ENCODE results near the gene FAM89B.

Gene FAM89B

DNA sequence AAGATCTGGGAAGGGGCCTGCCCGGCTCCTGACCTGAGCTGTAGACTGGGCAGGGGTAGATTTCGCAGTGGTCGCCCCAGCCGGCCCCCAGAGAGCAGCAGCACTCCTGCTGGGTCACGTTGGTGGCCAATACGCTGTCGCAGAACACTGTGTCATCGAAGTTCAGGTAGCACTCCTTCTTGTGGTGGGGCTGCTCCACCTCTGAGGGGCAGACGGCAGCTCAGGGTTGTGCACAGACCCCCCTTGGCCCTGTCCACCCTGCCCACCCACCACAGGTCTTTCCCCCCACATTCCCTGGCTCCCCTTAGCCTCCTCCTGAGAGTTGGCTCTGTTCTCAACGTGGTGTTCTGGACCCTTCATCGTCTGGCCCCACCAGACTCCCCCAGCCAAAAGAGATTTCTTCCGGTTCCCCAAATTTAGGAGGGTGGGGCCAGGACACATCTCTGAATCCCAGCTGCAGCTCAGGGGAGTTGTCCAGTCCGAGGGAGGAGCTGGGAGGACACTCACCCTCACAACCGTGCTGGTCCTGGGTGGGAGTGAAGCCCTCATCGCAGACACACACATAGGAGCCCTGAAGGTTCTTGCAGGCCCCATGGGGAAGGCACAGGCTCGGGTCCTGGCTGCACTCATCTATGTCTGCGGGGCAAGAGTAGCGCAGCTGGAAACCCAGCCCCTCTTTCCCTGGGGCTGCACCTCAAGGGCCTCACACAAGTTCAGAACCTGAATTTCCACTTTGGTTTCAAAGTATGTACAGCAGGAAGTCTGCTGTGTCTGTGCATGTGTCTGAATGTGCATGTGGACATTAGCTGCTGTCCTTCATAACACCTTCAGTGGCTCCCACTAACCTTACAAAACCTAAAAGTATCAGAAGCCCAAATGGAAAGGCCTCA lies 31.0 kb upstream of the FAM89B start:
- peak overlapping the region; percentile 30 to 75 for H3K4me3 ChIP-seq (ENCODE audit: low read depth in 1 of 2, low read length in 2 of 2)
- peaks cover 7 to 26% of the 10 kb centered on the region in 2 donors for H3K4me1 ChIP-seq (ENCODE audit: control insufficient read depth in 1 of 2, insufficient read depth in 2 of 2, low read length in 2 of 2)
- peaks cover under 1 to 30% of the 10 kb centered on the region in 2 donors for H3K36me3 ChIP-seq (ENCODE audit: control insufficient read depth in 1 of 2, insufficient read depth in 2 of 2, low read length in 2 of 2)
- H3K9me3 ChIP-seq (ENCODE audit: control insufficient read depth in 1 of 2, low read length in 2 of 2), result no peaks in the 10 kb centered on the region
- H3K27ac ChIP-seq (ENCODE audit: low read length), result peak overlapping the region; percentile 60
- H3K27me3 ChIP-seq (ENCODE audit: low read depth, low read length), result no peaks in the 10 kb centered on the region

DNA sequence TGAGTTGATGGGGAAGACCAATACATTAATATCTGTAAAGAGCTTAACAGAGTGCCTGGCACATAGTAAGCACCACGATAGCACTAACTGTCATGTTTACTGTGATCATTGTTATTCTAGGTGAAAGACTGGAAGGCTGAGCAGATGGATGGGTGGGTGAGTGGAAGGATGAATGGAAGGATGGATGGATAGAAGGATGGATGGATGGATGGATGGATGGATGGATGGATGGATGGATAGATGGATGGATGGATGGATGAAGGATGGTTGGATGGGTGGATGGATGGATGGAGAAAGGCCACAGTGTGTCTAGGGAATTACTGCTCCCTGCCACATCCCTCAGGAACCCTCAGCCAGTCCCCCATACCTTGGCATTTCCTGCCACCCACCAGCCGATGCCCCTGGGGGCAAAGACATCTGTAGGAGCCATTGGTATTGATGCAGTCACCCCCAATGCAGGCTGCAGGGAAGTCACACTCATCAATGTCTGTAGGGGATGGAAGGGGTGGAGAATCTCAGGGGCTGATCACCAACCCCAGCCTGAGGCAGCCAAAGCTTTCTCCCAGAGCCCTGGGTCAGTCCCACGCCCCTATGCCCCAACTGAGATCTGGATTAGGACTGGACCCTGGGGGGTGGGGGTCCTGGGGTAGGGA lies 29.5 kb upstream of the FAM89B start:
- no peaks in the 10 kb centered on the region for H3K27me3 ChIP-seq (ENCODE audit: low read depth, low read length)
- no peak overlapping the region for H3K4me3 ChIP-seq (ENCODE audit: low read depth in 1 of 2, low read length in 2 of 2)
- no peak overlapping the region for H3K27ac ChIP-seq (ENCODE audit: low read length)
- peaks cover 7 to 28% of the 10 kb centered on the region in 2 donors for H3K4me1 ChIP-seq (ENCODE audit: control insufficient read depth in 1 of 2, insufficient read depth in 2 of 2, low read length in 2 of 2)
- no peaks in the 10 kb centered on the region for H3K9me3 ChIP-seq (ENCODE audit: control insufficient read depth in 1 of 2, low read length in 2 of 2)
- peaks cover 0 to 17% of the 10 kb centered on the region in 2 donors for H3K36me3 ChIP-seq (ENCODE audit: control insufficient read depth in 1 of 2, insufficient read depth in 2 of 2, low read length in 2 of 2)

DNA sequence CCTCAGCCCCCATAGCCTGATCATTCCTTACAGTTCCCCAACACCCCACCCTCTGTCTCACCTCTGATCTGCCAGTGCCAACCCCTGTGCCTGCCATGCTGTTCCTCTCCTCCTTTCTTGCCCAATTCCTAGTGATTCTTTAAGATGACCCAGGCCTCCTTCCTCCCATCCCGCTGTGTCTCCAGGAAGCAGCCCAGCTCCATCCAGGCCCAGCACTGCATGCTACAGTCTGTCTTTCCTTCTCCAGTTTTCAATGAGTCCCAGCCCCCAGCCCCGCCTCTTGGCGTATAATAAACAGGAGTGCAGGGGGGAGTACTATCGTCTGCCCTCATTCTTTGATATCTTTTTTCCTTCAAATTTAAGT lies 26.5 kb upstream of the FAM89B start:
- peaks cover 5 to 8% of the 10 kb centered on the region in 2 donors for H3K36me3 ChIP-seq (ENCODE audit: control insufficient read depth in 1 of 2, insufficient read depth in 2 of 2, low read length in 2 of 2)
- peak overlapping the region in 1 of 2 donors; percentile 34 for H3K4me3 ChIP-seq (ENCODE audit: low read depth in 1 of 2, low read length in 2 of 2)
- no peaks in the 10 kb centered on the region for H3K27me3 ChIP-seq (ENCODE audit: low read depth, low read length)
- peak overlapping the region; percentile 45 for H3K27ac ChIP-seq (ENCODE audit: low read length)
- peaks cover 7 to 14% of the 10 kb centered on the region in 2 donors for H3K4me1 ChIP-seq (ENCODE audit: control insufficient read depth in 1 of 2, insufficient read depth in 2 of 2, low read length in 2 of 2)
- H3K9me3 ChIP-seq (ENCODE audit: control insufficient read depth in 1 of 2, low read length in 2 of 2), result no peaks in the 10 kb centered on the region

DNA sequence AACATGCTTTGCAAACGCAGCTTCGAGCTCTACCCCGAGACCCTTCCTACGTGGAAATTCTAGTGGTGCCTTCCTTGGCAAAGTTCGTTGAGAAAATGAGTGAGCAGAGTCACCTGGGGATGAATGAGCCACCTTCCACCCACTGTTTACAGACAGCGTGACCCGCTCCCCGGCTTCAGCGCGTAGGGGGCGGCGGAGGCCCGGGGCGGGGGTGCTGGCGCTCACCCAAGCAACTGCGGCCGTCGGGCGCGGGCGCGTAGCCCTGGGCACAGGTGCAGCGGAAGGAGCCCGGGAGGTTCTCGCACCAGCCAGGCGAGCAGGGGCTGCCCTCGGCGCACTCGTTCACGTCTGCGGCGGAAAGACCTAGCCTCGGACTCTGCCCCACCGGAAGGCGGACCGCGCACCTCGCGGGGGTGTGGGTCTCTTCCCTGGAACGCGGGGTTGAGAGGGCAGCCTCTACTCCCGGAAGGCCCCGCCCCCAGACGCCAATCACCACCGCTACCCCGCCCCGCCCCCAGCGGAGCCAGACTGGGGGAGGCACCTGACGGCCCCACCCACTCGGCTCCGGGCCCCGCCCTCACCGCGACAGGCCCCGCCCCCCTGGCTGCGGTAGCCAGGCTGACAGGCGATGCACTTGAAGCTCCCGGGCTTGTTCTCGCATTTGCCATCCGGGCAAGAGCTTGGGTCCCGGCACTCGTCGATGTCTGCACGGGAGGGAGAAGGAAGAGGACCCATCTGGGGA lies 25.9 kb upstream of the FAM89B start:
- H3K27me3 ChIP-seq (ENCODE audit: low read depth, low read length), result no peaks in the 10 kb centered on the region
- no peaks in the 10 kb centered on the region for H3K9me3 ChIP-seq (ENCODE audit: control insufficient read depth in 1 of 2, low read length in 2 of 2)
- H3K27ac ChIP-seq (ENCODE audit: low read length), result peak overlapping the region; percentile 45
- H3K4me3 ChIP-seq (ENCODE audit: low read depth in 1 of 2, low read length in 2 of 2), result peak overlapping the region; percentile 14 to 34
- peaks cover 8% of the 10 kb centered on the region in 2 donors for H3K36me3 ChIP-seq (ENCODE audit: control insufficient read depth in 1 of 2, insufficient read depth in 2 of 2, low read length in 2 of 2)
- peaks cover 3 to 10% of the 10 kb centered on the region in 2 donors for H3K4me1 ChIP-seq (ENCODE audit: control insufficient read depth in 1 of 2, insufficient read depth in 2 of 2, low read length in 2 of 2)

DNA sequence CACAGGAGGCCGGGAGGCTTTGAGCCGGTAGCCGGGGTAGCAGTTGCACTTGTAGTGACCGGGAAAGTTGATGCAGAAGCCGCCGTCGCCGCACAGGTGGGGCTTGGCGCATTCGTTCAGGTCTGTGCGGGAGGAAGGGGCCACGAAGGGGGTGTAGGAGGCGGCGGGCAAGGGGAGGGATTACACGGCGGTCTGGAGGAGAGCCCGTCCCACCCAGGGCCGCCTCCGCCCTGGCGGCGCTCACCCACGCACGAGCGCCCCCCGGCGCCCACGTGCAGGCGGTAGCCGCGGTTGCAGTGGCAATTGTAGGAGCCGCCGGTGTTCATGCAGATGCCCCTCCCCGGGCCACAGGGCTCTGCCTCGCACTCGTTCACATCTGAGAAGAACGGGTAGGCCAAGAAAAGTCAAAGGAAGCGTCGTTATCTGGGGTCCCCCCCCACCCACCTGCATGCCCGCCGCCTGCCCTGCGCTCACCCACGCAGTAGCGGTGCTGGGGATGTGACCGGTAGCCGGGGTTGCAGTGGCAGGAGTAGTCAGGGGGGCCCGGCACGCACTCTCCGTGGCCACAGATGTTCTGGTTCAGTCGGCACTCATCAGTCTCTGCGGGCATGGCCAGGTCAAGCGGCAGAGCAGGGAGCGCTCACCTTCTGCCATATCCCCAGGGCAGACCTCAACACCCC lies 24.8 kb upstream of the FAM89B start:
- no peaks in the 10 kb centered on the region for H3K27me3 ChIP-seq (ENCODE audit: low read depth, low read length)
- H3K4me3 ChIP-seq (ENCODE audit: low read depth in 1 of 2, low read length in 2 of 2), result no peak overlapping the region
- peaks cover 0 to 7% of the 10 kb centered on the region in 2 donors for H3K4me1 ChIP-seq (ENCODE audit: control insufficient read depth in 1 of 2, insufficient read depth in 2 of 2, low read length in 2 of 2)
- H3K9me3 ChIP-seq (ENCODE audit: control insufficient read depth in 1 of 2, low read length in 2 of 2), result no peaks in the 10 kb centered on the region
- no peak overlapping the region for H3K27ac ChIP-seq (ENCODE audit: low read length)
- H3K36me3 ChIP-seq (ENCODE audit: control insufficient read depth in 1 of 2, insufficient read depth in 2 of 2, low read length in 2 of 2), result peaks cover 8 to 16% of the 10 kb centered on the region in 2 donors

DNA sequence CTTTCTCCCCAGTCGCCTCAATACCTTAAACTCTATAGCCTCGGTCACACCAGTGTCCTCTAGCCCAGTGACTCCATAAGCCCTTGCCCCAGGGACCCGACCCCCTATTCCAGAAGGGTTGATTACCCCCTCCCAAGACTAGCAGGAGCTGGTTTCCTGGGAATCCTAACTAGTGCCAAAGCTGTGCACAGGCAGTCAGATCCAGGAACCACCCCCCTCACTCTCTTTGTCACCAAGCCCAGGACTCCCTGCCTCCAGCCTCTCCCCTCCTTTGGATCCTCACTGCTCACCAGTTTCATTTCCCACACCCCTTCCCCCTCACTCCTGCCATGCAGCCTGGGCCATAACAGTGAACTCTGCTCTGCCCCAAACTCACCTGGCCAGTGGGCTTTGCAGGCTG lies 23.9 kb upstream of the FAM89B start:
- Histone ChIP-seq H3K4me1 (ENCODE audit: control insufficient read depth in 1 of 2, insufficient read depth in 2 of 2, low read length in 2 of 2) (peaks cover 0 to 7% of the 10 kb centered on the region in 2 donors), H3K9me3 (ENCODE audit: control insufficient read depth in 1 of 2, low read length in 2 of 2) (no peaks in the 10 kb centered on the region), H3K36me3 (ENCODE audit: control insufficient read depth in 1 of 2, insufficient read depth in 2 of 2, low read length in 2 of 2) (peaks cover 8 to 16% of the 10 kb centered on the region in 2 donors), H3K27me3 (ENCODE audit: low read depth, low read length) (no peaks in the 10 kb centered on the region), H3K27ac (ENCODE audit: low read length) (no peak overlapping the region), H3K4me3 (ENCODE audit: low read depth in 1 of 2, low read length in 2 of 2) (no peak overlapping the region)

DNA sequence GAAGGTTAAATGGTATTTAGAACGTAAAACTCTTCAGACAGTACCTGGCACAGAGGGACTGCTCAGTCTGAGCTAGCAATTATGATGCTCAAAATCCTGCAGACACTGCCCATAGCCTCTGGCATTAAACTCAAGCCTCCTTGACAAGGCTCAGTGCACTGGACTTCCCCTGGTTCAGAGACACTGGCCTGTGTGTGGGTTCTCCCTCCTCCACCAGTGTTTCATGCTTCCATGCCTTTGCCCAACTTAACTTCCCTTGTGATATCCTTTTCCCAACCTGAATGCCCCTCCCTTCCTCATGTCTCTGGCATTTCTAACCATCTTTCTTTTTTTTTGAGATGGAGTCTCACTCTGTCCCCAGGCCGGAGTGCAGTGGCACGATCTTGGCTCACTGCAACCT lies 23.2 kb upstream of the FAM89B start:
- Histone ChIP-seq H3K9me3 (ENCODE audit: control insufficient read depth in 1 of 2, low read length in 2 of 2) (no peaks in the 10 kb centered on the region), H3K4me1 (ENCODE audit: control insufficient read depth in 1 of 2, insufficient read depth in 2 of 2, low read length in 2 of 2) (peaks cover 0 to 7% of the 10 kb centered on the region in 2 donors), H3K27me3 (ENCODE audit: low read depth, low read length) (no peaks in the 10 kb centered on the region), H3K36me3 (ENCODE audit: control insufficient read depth in 1 of 2, insufficient read depth in 2 of 2, low read length in 2 of 2) (peaks cover 8 to 16% of the 10 kb centered on the region in 2 donors), H3K4me3 (ENCODE audit: low read depth in 1 of 2, low read length in 2 of 2) (no peak overlapping the region), H3K27ac (ENCODE audit: low read length) (no peak overlapping the region)

DNA sequence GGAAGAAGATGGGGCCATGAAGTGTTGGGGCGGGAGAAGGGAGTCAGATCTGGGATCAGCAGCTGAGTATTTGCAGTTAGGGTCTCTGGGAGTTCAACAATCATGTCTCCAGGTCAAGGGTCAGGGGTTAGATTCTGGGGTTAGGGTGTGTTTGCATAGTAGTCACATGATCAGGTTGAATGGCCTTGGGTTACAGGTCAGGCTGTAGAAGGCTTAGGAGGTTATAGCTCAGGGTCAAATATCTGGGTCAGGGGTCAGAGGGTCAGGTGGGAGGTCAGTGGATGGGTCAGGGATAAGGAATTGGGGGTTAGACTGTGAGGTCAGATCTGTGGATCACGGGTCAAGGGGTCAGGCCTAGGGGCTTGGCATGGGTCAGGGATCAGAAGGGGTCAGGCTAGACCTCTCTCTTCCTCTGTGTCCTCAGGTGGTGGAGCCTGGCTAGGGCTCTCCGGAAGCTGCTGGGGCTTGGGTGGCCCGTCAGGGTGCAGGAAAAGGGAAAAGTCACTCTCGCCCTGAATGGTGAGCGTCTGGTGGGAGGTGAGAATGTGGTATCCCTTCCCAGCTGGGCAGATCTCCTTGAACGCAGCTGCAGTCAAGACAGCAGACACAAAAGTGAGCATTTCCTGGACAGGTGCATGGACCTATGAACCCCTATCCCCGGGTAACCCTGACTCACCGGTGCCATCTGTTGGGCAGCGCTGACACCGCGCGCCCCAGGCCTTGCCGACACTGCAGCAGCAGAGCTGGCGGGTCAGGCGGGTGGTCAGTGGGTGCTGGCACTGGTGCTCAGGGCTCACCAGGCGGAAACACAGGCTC lies 20.6 kb upstream of the FAM89B start:
- peaks cover 8 to 11% of the 10 kb centered on the region in 2 donors for H3K36me3 ChIP-seq (ENCODE audit: control insufficient read depth in 1 of 2, insufficient read depth in 2 of 2, low read length in 2 of 2)

DNA sequence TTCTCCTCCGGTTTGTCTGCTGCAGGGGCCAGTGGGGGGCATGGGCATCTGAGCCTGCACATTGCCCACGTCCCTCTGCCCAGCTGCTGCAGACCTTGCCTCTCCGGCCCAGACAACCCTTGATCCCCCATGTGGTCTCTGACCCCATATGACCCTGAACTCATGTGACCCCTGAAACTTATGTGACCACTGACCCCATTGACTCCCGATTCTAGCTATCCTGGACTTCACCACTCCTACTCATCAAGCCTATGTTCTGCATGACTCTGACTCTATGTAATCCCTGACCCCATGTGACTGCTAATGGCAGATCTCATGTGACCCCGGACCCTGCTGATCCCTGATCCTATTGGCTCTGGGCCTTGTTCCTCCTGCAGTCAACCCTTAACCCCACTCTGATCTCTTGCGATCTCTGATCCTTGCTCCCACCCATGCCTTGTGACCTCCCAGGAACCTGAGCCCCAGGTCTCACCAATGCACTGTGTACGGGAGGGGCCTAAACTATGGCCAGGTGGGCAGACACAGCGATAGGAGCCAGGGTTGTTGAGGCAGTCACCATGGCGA lies 19.9 kb upstream of the FAM89B start:
- no peak overlapping the region for H3K27ac ChIP-seq (ENCODE audit: low read length)

More for the DNA sequence above, 20.6 kb upstream of the FAM89B start:
- no peaks in the 10 kb centered on the region for H3K9me3 ChIP-seq (ENCODE audit: control insufficient read depth in 1 of 2, low read length in 2 of 2)
- H3K27ac ChIP-seq (ENCODE audit: low read length), result peak overlapping the region; percentile 46
- peaks cover 0 to 31% of the 10 kb centered on the region in 2 donors for H3K4me1 ChIP-seq (ENCODE audit: control insufficient read depth in 1 of 2, insufficient read depth in 2 of 2, low read length in 2 of 2)
- peak overlapping the region in 1 of 2 donors; percentile 7 for H3K4me3 ChIP-seq (ENCODE audit: low read depth in 1 of 2, low read length in 2 of 2)
- no peaks in the 10 kb centered on the region for H3K27me3 ChIP-seq (ENCODE audit: low read depth, low read length)

More for the DNA sequence above, 19.9 kb upstream of the FAM89B start:
- no peak overlapping the region for H3K4me3 ChIP-seq (ENCODE audit: low read depth in 1 of 2, low read length in 2 of 2)
- H3K36me3 ChIP-seq (ENCODE audit: control insufficient read depth in 1 of 2, insufficient read depth in 2 of 2, low read length in 2 of 2), result peaks cover 8 to 11% of the 10 kb centered on the region in 2 donors
- H3K4me1 ChIP-seq (ENCODE audit: control insufficient read depth in 1 of 2, insufficient read depth in 2 of 2, low read length in 2 of 2), result peaks cover 0 to 37% of the 10 kb centered on the region in 2 donors
- H3K27me3 ChIP-seq (ENCODE audit: low read depth, low read length), result no peaks in the 10 kb centered on the region
- H3K9me3 ChIP-seq (ENCODE audit: control insufficient read depth in 1 of 2, low read length in 2 of 2), result no peaks in the 10 kb centered on the region

All from muscle layer of duodenum (tissue), 2 donors.